Transverse colon (tissue), 4 donors: ENCODE data around the gene SLC2A11. TPM values are rescaled to one million over a fixed set of nuclear protein-coding genes. Genes with fewer than 3 reads are reported as not detected.

Experiments
- DNase-seq: peaks from one replicate; pipeline ENCODE4 v3.0.0-alpha.2; 2019
- H3K27ac ChIP-seq, 4 donors: fragments of 200-600 bp; sonication (generic); 2 replicates each; pipeline ENCODE4 v1.5.1; 2016 to 2018; ENCODE audit warnings: inconsistent platforms in 4 of 4
- H3K27me3 ChIP-seq: fragments of 200-600 bp; sonication (generic); 2 replicates; pipeline ENCODE4 v1.5.1; 2017; ENCODE audit warnings: inconsistent platforms
- H3K36me3 ChIP-seq, 4 donors: fragments of 200-600 bp; sonication (generic); 2 replicates each; pipeline ENCODE4 v1.5.1; 2017 to 2019; ENCODE audit warnings: inconsistent platforms in 4 of 4
- H3K4me1 ChIP-seq, 4 donors: fragments of 200-600 bp; sonication (generic); 2 replicates each; pipeline ENCODE4 v1.5.1; 2017 to 2020; ENCODE audit warnings: inconsistent platforms in 4 of 4
- H3K4me3 ChIP-seq, 4 donors: fragments of 200-600 bp; sonication (generic); 1 replicate in 1 of 4; 2 replicates in 3 of 4; pipeline versions ENCODE4 v1.5.1 to v1.6.1; 2017 to 2019; ENCODE audit warnings: inconsistent platforms in 4 of 4
- H3K9me3 ChIP-seq, 2 donors: fragments of 200-600 bp; sonication (generic); 2 replicates each; pipeline ENCODE4 v1.5.1; 2017 to 2019; ENCODE audit warnings: inconsistent platforms in 2 of 2
- EP300 ChIP-seq: sonication (generic); formaldehyde crosslinking; IDR thresholded peaks from one replicate; pipeline ENCODE4 v1.6.1; 2017; ENCODE audit warnings: antibody characterized with exemption, low read depth
- POLR2A ChIP-seq: fragments of 450-650 bp; IDR thresholded peaks from one replicate; pipeline ENCODE4 v1.6.1; 2016; ENCODE audit warnings: antibody characterized with exemption, mild to moderate bottlenecking, moderate library complexity
- POLR2AphosphoS5 ChIP-seq, 3 donors: sonication (generic); formaldehyde crosslinking; IDR thresholded peaks; one replicate each; pipeline ENCODE4 v1.6.1; 2016; ENCODE audit warnings: antibody characterized with exemption in 3 of 3
- WGBS, 2 donors: methylation state at CpG; one replicate each; pipeline ENCODE4 v1.1.5; 2018; ENCODE audit warnings: low coverage in 1 of 2; 5-methylcytosine and 5-hydroxymethylcytosine counted together
- in situ Hi-C, 4 donors: fragments of 200-750 bp; cut with MboI; loops; one replicate each; pipeline versions ENCODE4 v1.15.0 to v1.15.1; 2017; ENCODE audit warnings: low sequenced_read_pairs in 3 of 4, low pct_ligation_motif_present in 1 of 4, low pct_unique_long_range_greater_than_20kb in 1 of 4
- intact Hi-C: fragments of 100-400 bp; cut with DNase I; formaldehyde crosslinking; loops from one replicate; pipeline ENCODE4 v1.15.1; 2023; ENCODE audit warnings: low total_unique reads
- total RNA-seq, 4 donors: library from RNA; depleted of rRNA; stranded (reverse); fragments of >200 nt; gene quantifications; one replicate each; pipeline ENCODE4 v1.1.0, GENCODE V29; 2016
- TF ChIP-seq, protein P1 (sequence below), 5 experiments: fragments of 200-600 bp in 3 of 5; fragments of 450-650 bp in 2 of 5; sonication (generic) in 3 of 5; IDR thresholded peaks; 1 replicate in 2 of 5; 2 replicates in 3 of 5; pipeline ENCODE4 v1.5.1; 2016 to 2017; ENCODE audit warnings: antibody characterized with exemption in 5 of 5, inconsistent platforms in 3 of 5, mild to moderate bottlenecking in 2 of 5, moderate library complexity in 1 of 5

SLC2A11 gene
- total RNA-seq, 4 donors from 2014 or later = 6.0 to 27.4 (median 13.2) TPM

DNA sequence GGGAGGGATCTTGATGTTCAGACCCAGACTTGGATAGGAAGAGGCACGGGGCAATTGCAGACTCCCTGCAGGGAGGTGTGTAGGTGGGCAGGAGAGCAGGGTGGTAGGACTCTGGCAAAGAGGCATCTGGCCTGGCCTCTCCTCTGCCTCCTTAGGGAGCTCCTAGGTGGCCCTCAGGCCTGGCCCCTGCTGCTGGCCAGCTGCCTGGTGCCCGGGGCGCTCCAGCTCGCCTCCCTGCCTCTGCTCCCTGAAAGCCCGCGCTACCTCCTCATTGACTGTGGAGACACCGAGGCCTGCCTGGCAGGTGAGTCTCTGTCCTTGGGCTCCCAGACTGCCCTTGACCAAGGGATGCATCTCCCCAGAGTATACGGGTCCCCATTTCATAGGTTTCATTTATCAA, 19.9 kb downstream of the SLC2A11 start:
- intact Hi-C loops (no loop called here), in situ Hi-C loops (no loop called here)
- no peak for DNase-seq
- 98 to 100% methylated on average over 4 to 8 of the region's 8 CpGs for WGBS, 2 donors
- H3K27me3 ChIP-seq = no peaks in the 10 kb centered on the region
- no peak overlapping the region for H3K4me3 ChIP-seq
- no peaks in the 10 kb centered on the region for H3K4me1 ChIP-seq
- H3K9me3 ChIP-seq = no peaks in the 10 kb centered on the region
- H3K27ac ChIP-seq = no peak overlapping the region
- H3K36me3 ChIP-seq = no peaks in the 10 kb centered on the region
- TF ChIP-seq EP300 (no peak), POLR2A (no peak), POLR2AphosphoS5 (IDR thresholded peaks at IDR 0.05) (no peak)
- TF ChIP-seq, protein P1, sequence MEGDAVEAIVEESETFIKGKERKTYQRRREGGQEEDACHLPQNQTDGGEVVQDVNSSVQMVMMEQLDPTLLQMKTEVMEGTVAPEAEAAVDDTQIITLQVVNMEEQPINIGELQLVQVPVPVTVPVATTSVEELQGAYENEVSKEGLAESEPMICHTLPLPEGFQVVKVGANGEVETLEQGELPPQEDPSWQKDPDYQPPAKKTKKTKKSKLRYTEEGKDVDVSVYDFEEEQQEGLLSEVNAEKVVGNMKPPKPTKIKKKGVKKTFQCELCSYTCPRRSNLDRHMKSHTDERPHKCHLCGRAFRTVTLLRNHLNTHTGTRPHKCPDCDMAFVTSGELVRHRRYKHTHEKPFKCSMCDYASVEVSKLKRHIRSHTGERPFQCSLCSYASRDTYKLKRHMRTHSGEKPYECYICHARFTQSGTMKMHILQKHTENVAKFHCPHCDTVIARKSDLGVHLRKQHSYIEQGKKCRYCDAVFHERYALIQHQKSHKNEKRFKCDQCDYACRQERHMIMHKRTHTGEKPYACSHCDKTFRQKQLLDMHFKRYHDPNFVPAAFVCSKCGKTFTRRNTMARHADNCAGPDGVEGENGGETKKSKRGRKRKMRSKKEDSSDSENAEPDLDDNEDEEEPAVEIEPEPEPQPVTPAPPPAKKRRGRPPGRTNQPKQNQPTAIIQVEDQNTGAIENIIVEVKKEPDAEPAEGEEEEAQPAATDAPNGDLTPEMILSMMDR (IDR thresholded peaks at IDR 0.05) = no peak

- intact Hi-C loops = no loop called here
- 90% methylated on average over 7 of the region's 7 CpGs; no CpG with 5 or more reads in 1 of the 2 donors for WGBS, 2 donors
Measured at GRCh38 chr22:23878219-23878618, 20.5 kb downstream of the SLC2A11 start.

DNA sequence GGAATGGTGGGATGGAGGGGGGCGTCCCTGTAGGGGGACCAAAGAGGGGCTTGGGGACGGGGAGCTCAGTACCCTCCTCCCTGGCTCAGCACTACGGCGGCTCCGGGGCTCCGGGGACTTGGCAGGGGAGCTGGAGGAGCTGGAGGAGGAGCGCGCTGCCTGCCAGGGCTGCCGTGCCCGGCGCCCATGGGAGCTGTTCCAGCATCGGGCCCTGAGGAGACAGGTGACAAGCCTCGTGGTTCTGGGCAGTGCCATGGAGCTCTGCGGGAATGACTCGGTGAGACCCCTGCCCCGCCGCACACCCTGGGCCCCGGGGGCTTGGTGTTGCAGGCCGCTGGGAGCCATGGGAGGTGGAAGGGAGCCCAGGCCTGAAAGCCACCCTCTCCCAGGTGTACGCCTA, 24.7 kb downstream of the SLC2A11 start:
- TF ChIP-seq POLR2AphosphoS5 (IDR thresholded peaks at IDR 0.05) (no peak), POLR2A (no peak), EP300 (no peak)
- TF ChIP-seq, protein P1 (IDR thresholded peaks at IDR 0.05) = no peak
- Histone ChIP-seq H3K27me3 (no peaks in the 10 kb centered on the region), H3K36me3 (no peaks in the 10 kb centered on the region), H3K9me3 (no peaks in the 10 kb centered on the region), H3K4me1 (no peaks in the 10 kb centered on the region), H3K4me3 (no peak overlapping the region), H3K27ac (no peak overlapping the region)
- in situ Hi-C loops (no loop called here), intact Hi-C loops (no loop called here)
- DNase-seq = no peak
- WGBS, 2 donors = 86 to 100% methylated on average over 1 to 20 of the region's 20 CpGs

More at GRCh38 chr22:23878219-23878618, 20.5 kb downstream of the SLC2A11 start:
- in situ Hi-C loops = no loop called here
- Histone ChIP-seq H3K4me3 (no peak overlapping the region), H3K27ac (no peak overlapping the region), H3K36me3 (no peaks in the 10 kb centered on the region), H3K9me3 (no peaks in the 10 kb centered on the region), H3K4me1 (no peaks in the 10 kb centered on the region), H3K27me3 (no peaks in the 10 kb centered on the region)
- DNase-seq = no peak
- TF ChIP-seq EP300 (no peak), POLR2AphosphoS5 (IDR thresholded peaks at IDR 0.05) (no peak), POLR2A (no peak)
- TF ChIP-seq, protein P1 (IDR thresholded peaks at IDR 0.05) = no peak

- Histone ChIP-seq H3K4me3 (no peak overlapping the region), H3K36me3 (no peaks in the 10 kb centered on the region), H3K27ac (no peak overlapping the region), H3K4me1 (no peaks in the 10 kb centered on the region), H3K27me3 (no peaks in the 10 kb centered on the region), H3K9me3 (no peaks in the 10 kb centered on the region)
- TF ChIP-seq EP300 (no peak), POLR2A (no peak), POLR2AphosphoS5 (IDR thresholded peaks at IDR 0.05) (no peak)
- in situ Hi-C loops (no loop called here), intact Hi-C loops (no loop called here)
- no peak for DNase-seq
- 100% methylated on average over 9 of the region's 9 CpGs; no CpG with 5 or more reads in 1 of the 2 donors for WGBS, 2 donors
Measured at GRCh38 chr22:23883658-23884057, 26.0 kb downstream of the SLC2A11 start.

DNA sequence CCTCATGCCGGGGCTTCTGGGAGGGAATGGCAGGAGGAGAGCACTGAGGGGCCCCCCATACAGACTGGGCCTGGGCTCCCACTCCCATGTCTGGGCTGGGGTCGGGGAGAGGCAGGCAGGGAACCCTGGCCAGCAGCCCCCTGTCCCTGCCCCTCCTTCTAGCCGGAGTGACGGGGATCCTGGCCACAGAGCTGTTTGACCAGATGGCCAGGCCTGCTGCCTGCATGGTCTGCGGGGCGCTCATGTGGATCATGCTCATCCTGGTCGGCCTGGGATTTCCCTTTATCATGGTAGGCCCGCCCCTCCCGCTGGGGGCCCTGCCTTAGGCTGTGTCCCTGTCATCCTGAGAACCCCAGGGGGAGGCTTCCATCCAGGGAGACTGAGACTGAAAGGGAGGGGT, 26.5 kb downstream of the SLC2A11 start:
- no peaks in the 10 kb centered on the region for H3K9me3 ChIP-seq
- no peak overlapping the region for H3K4me3 ChIP-seq
- no peaks in the 10 kb centered on the region for H3K27me3 ChIP-seq
- in situ Hi-C loops = no loop called here
- WGBS, 2 donors = 95% methylated on average over 8 of the region's 9 CpGs; no CpG with 5 or more reads in 1 of the 2 donors
- no peak overlapping the region for H3K27ac ChIP-seq
- no peaks in the 10 kb centered on the region for H3K36me3 ChIP-seq
- TF ChIP-seq EP300 (no peak), POLR2AphosphoS5 (IDR thresholded peaks at IDR 0.05) (no peak), POLR2A (no peak)
- no peaks in the 10 kb centered on the region for H3K4me1 ChIP-seq
- intact Hi-C loops = no loop called here
- no peak for DNase-seq
